ENCODE measurements around the gene PPM1N. TPM values are rescaled to one million over a fixed set of nuclear protein-coding genes. Genes with fewer than 3 reads are reported as not detected.

The PPM1N gene
- total RNA-seq, 6 experiments from 2014 or later: 0.80 to 1.3 (median 1.1) TPM

DNA sequence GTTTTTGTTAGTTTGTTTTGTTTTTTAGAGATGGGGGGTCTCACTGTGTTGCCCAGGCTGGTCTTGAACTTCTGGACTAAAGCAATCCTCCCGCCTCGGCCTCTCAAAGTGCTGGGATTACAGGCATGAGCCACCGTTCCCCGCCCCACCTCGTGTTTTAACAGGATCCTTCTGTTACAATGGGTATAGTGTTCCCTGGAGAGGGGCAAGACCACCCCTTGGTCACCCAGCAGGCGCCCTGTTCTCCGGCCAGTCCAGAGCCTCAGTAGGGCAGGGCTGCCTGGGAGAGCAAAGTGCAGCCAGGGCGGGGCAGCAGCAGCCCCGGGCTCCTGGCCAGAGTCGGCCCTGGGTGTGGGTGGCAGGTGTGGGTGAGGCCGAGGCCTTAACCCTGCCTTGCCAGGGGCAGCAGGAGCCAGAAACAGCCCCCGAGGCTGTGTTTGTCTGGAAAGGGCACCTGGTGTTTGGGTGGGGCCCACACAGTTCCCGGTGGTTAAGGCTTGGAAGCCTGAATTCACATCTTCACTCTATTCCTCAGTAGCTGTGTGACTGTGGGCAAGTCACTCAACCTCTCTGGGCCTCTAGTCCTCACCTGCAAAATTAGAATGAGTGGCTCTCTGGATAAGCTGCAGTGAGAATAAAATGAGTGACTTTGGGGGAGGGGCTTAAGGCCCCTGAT lies 16.3 kb downstream of the PPM1N start:
- no peaks in the 10 kb centered on the region for H3K9me3 Mint-ChIP-seq
- TF ChIP-seq, protein P1, sequence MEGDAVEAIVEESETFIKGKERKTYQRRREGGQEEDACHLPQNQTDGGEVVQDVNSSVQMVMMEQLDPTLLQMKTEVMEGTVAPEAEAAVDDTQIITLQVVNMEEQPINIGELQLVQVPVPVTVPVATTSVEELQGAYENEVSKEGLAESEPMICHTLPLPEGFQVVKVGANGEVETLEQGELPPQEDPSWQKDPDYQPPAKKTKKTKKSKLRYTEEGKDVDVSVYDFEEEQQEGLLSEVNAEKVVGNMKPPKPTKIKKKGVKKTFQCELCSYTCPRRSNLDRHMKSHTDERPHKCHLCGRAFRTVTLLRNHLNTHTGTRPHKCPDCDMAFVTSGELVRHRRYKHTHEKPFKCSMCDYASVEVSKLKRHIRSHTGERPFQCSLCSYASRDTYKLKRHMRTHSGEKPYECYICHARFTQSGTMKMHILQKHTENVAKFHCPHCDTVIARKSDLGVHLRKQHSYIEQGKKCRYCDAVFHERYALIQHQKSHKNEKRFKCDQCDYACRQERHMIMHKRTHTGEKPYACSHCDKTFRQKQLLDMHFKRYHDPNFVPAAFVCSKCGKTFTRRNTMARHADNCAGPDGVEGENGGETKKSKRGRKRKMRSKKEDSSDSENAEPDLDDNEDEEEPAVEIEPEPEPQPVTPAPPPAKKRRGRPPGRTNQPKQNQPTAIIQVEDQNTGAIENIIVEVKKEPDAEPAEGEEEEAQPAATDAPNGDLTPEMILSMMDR (IDR thresholded peaks at IDR 0.05): no peak
- H3K4me1 Mint-ChIP-seq (ENCODE audit: low read depth): peaks cover 28% of the 10 kb centered on the region
- peaks cover 16% of the 10 kb centered on the region for H3K36me3 Mint-ChIP-seq (ENCODE audit: low read depth)
- H3K4me3 Mint-ChIP-seq: no peak overlapping the region
- no peak for DNase-seq
- H3K27ac Mint-ChIP-seq: peak overlapping the region; percentile 56
- H3K27me3 Mint-ChIP-seq (ENCODE audit: insufficient read depth): no peaks in the 10 kb centered on the region; the same call in 1 of the 2 replicates

DNA sequence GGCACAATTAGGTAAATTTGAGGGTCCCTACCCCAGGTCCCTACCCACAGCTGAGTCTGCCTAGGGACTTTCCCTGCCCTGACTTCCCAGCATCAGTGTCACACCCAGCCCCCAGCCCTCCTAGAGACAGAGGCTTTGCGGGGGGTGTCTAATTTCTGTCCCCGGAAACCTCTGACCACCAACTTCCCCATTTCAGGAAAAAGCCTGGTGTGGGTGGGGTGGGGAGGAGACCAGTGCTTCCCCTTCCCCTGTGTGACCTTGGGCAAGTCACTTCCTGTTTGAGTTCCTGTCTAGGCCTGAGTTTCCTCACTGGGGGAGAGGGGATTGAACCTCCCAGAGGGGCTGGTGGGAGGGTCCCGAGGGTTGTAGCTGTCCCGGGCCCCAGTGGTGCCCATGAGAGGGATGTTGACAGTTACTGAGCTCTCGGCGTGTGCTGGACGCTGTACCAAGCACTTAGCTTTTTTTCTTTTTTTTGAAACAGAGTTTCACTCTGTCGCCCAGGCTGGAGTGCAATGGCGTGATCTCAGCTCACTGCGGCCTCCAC lies 16.9 kb downstream of the PPM1N start:
- H3K27ac Mint-ChIP-seq: peak overlapping the region; percentile 56
- DNase-seq: no peak
- TF ChIP-seq, protein P1 (IDR thresholded peaks at IDR 0.05): no peak
- H3K4me3 Mint-ChIP-seq: no peak overlapping the region
- no peaks in the 10 kb centered on the region for H3K9me3 Mint-ChIP-seq
- H3K27me3 Mint-ChIP-seq (ENCODE audit: insufficient read depth): no peaks in the 10 kb centered on the region; the same call in 1 of the 2 replicates
- H3K4me1 Mint-ChIP-seq (ENCODE audit: low read depth): peaks cover 22% of the 10 kb centered on the region
- peaks cover 12% of the 10 kb centered on the region for H3K36me3 Mint-ChIP-seq (ENCODE audit: low read depth)

DNA sequence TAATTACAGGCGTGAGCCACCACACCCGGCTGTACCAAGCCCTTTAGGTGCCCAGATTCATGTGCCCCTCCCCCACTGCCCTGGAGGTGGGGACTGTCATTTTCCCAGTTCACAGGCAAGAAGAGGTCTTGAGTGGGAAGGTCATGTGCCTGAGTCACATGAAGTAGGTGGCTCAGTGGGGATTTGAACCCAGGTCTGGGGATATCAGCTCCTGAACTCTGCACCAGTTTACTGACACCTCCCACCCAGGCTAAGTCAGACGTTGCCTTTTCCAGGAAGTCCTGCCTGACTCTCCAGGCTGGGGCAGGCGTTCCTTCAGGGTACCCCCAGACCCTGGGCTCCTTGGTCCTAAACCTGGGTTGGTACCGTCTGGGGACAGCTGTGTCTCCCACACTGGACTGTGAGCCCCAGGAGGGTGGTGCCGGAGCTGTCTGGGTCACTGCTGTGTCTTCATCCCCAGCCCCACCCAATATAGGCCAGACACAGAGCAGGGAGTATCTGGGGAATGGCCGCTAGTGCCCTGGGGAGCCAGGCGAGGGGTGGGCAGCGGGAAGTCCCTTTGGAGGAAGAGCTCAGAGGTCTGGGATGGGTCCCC lies 17.7 kb downstream of the PPM1N start:
- no peak for DNase-seq
- H3K27me3 Mint-ChIP-seq (ENCODE audit: insufficient read depth): no peaks in the 10 kb centered on the region; the same call in 1 of the 2 replicates
- H3K36me3 Mint-ChIP-seq (ENCODE audit: low read depth): peaks cover 10% of the 10 kb centered on the region
- TF ChIP-seq, protein P1 (IDR thresholded peaks at IDR 0.05): no peak
- H3K9me3 Mint-ChIP-seq: no peaks in the 10 kb centered on the region
- no peak overlapping the region for H3K4me3 Mint-ChIP-seq
- H3K27ac Mint-ChIP-seq: peak overlapping the region; percentile 38; the same call in 1 of the 2 replicates
- peaks cover 16% of the 10 kb centered on the region for H3K4me1 Mint-ChIP-seq (ENCODE audit: low read depth)

DNA sequence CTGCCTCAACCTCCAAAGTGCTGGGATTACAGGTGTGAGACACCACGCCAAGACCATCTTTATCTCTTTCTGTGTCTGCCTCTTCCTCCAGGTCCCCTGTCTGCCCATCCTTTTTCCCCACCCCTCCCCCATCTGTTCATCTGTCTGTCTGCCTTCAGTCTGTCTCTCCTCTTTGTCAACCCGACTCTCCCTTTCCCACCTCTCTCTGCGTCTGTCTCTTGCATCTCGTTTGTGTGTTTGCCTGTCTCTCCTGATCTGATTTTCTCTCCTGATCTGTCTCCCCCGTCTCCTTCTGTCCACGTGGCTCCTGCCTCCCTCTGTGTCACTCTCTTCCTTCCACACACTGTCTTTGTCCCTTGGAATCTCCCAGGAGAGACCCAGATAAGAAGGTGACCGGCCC lies 19.0 kb downstream of the PPM1N start:
- H3K36me3 Mint-ChIP-seq (ENCODE audit: low read depth): peaks cover 6% of the 10 kb centered on the region
- H3K27me3 Mint-ChIP-seq (ENCODE audit: insufficient read depth): no peaks in the 10 kb centered on the region; the same call in 1 of the 2 replicates
- DNase-seq: no peak
- TF ChIP-seq, protein P1 (IDR thresholded peaks at IDR 0.05): no peak
- peak overlapping the region; percentile 71 for H3K27ac Mint-ChIP-seq
- H3K4me3 Mint-ChIP-seq: no peak overlapping the region
- H3K9me3 Mint-ChIP-seq: no peaks in the 10 kb centered on the region
- peaks cover 12% of the 10 kb centered on the region for H3K4me1 Mint-ChIP-seq (ENCODE audit: low read depth)

DNA sequence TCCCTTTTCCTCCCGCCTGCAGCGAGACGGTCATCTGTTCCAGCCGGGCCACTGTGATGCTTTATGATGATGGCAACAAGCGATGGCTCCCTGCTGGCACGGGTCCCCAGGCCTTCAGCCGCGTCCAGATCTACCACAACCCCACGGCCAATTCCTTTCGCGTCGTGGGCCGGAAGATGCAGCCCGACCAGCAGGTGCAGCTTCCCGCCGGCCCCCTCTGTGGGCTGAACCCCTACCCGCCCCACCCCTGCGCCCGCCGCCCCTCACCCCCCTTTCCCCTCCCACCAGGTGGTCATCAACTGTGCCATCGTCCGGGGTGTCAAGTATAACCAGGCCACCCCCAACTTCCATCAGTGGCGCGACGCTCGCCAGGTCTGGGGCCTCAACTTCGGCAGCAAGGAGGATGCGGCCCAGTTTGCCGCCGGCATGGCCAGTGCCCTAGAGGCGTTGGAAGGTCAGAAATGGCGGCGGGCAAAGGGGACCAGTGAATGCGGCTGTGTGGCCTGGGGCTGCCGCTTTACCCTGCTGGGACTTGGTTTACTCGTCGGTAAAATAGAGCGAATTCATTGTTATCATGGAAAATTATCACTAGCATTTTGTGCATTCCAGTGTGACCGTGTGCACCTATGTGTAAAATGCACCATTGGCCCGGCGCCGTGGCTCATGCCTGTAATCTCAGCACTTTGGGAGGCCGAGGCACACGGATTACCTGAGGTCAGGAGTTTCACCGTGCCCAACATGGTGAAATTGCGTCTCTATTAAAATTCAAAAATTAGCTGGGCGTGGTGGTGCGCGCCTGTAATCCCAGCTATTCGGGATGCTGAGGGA lies 19.6 kb downstream of the PPM1N start:
- H3K9me3 Mint-ChIP-seq: no peaks in the 10 kb centered on the region
- H3K36me3 Mint-ChIP-seq (ENCODE audit: low read depth): peaks cover 6% of the 10 kb centered on the region
- no peak overlapping the region for H3K4me3 Mint-ChIP-seq
- H3K27ac Mint-ChIP-seq: peak overlapping the region; percentile 71
- peaks cover 14% of the 10 kb centered on the region for H3K4me1 Mint-ChIP-seq (ENCODE audit: low read depth)
- TF ChIP-seq, protein P1 (IDR thresholded peaks at IDR 0.05): no peak
- DNase-seq: no peak
- H3K27me3 Mint-ChIP-seq (ENCODE audit: insufficient read depth): no peaks in the 10 kb centered on the region; the same call in 1 of the 2 replicates
